ENCODE results near the gene CLDN7. TPM values are rescaled to one million over a fixed set of nuclear protein-coding genes. Genes with fewer than 3 reads are reported as not detected.

The CLDN7 gene
- total RNA-seq, 1 experiment from 2014 or later = 286 TPM

- Histone ChIP-seq H3K9me2 (ENCODE audit: insufficient read depth) (no peaks in the 10 kb centered on the region), H3K9ac (ENCODE audit: low read length) (peak overlapping the region; percentile 99), H3K9me3 (ENCODE audit: control insufficient read depth in 1 of 2, insufficient read depth in 1 of 2, low read depth in 1 of 2, low read length in 2 of 2) (no peaks in the 10 kb centered on the region), H3K27ac (ENCODE audit: low read depth, low read length) (peak overlapping the region; percentile 94), H2AFZ (ENCODE audit: low read depth, low read length, poor library complexity, severe bottlenecking) (no peak overlapping the region), H3K27me3 (ENCODE audit: insufficient read depth, low read length) (no peaks in the 10 kb centered on the region), H3K79me2 (ENCODE audit: insufficient read depth, low read length) (peaks cover 58% of the 10 kb centered on the region), H4K20me1 (ENCODE audit: insufficient read depth) (peaks cover 5% of the 10 kb centered on the region; the same call in 1 of the 2 replicates), H3K4me1 (ENCODE audit: control insufficient read depth in 1 of 2, insufficient read depth in 2 of 2, low read length in 2 of 2) (peaks cover 33 to 55% of the 10 kb centered on the region in 2 experiments), H3K4me2 (ENCODE audit: low read length) (peak overlapping the region; percentile 90), H3K4me3 (replicated peaks in 1 of 2; ENCODE audit: low read depth in 1 of 2, low read length in 2 of 2) (peak overlapping the region; percentile 98 to 99), H3K36me3 (ENCODE audit: control insufficient read depth in 1 of 2, insufficient read depth in 2 of 2, low read length in 2 of 2) (peaks cover 9 to 32% of the 10 kb centered on the region in 2 experiments)
- no TSS peak for BruUV-seq (replicated peaks)
- peak; percentile 48 for ATAC-seq
- DNase-seq (ENCODE audit: low read depth, low spot score) = no peak
- intact Hi-C loops (cut with micrococcal nuclease) = loop anchor here (10.0 kb wide), 1 partner anchor 174 kb away; the partner anchor contains the start of genes FGF11 and TMEM102
- ChIA-PET CTCF (no interaction called here), POLR2A (interaction anchor here (0.7 to 3.0 kb wide), 6 partner anchors 19 to 397 kb away, joined by 3 to 15 read pairs (median 6); partner anchors contain the start of genes ACADVL, DLG4 and GABARAP), RAD21 (ENCODE audit: low non-redundant PET in 1 of 2, low total read pairs in 2 of 2, uncharacterized antibody in 2 of 2, unreplicated experiment in 2 of 2) (no interaction called here)
- TF ChIP-seq POLR2AphosphoS5 (IDR thresholded peaks at IDR 0.05; ENCODE audit: low read depth, low read length) (peak; percentile 41; the same call in 1 of the 2 replicates), ATF3 (IDR thresholded peaks at IDR 0.05) (no peak), YY1 (IDR thresholded peaks at IDR 0.05; ENCODE audit: extremely low read depth, insufficient replicate concordance, low read depth, low read length) (no peak), MAX (IDR thresholded peaks at IDR 0.05) (no peak; the same call in 1 of the 2 replicates), SP1 (IDR thresholded peaks at IDR 0.05; ENCODE audit: low read depth) (no peak), SRF (IDR thresholded peaks at IDR 0.05; ENCODE audit: low read depth) (no peak), JUND (IDR thresholded peaks at IDR 0.05) (0 out of 2 replicates have a peak, but pooled peaks have one; percentile 10), SIN3A (IDR thresholded peaks at IDR 0.05; ENCODE audit: low read depth) (peak; percentile 36; the same call in 1 of the 2 replicates)
Observed at GRCh38 chr17:7260651-7261378, 1.5 kb downstream of the CLDN7 start.

Measured in HCT116 (cell line).